OCI-LY1 (cell line): ENCODE data around the gene TCEANC.

Experiments
- EZH2 ChIP-seq: fragments of 200-600 bp; sonication (generic), shearing (Covaris generic); IDR thresholded peaks from 2 replicates; pipeline ENCODE4 v1.8.0; 2017; ENCODE audit warnings: borderline replicate concordance, mixed run types, mild to moderate bottlenecking, antibody characterized with exemption, low read length, moderate library complexity, mixed read lengths
- TF ChIP-seq, protein P1 (sequence below): fragments of 200-600 bp; sonication (generic), shearing (Covaris generic); IDR thresholded peaks from 2 replicates; pipeline ENCODE4 v1.5.1; 2017; ENCODE audit warnings: mild to moderate bottlenecking, antibody characterized with exemption, low read length, moderate library complexity, mixed read lengths

DNA sequence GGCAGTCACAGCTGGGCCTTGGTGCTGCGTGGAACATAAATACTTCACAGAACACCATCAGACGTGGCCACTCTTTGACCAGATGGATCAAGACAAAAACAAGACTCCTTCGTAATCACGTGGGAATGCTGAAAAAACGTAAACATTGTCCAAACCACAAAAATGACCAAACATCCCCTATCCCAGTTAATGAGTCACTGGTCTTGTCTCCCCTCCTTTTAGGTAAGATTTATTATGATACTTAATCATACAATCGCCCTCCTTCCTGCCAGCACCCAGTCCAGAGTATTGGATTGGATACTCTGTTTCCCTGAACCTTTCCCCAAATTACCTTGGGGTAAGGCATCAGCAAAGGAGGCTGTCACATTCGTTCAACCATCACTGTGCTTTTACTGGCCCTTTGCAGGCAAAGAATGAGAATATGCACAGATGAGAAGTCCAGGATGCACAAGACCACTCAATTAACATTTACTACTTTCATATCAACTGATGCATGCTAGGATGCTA lies 601 bp upstream of the TCEANC start:
- TF ChIP-seq, protein P1, sequence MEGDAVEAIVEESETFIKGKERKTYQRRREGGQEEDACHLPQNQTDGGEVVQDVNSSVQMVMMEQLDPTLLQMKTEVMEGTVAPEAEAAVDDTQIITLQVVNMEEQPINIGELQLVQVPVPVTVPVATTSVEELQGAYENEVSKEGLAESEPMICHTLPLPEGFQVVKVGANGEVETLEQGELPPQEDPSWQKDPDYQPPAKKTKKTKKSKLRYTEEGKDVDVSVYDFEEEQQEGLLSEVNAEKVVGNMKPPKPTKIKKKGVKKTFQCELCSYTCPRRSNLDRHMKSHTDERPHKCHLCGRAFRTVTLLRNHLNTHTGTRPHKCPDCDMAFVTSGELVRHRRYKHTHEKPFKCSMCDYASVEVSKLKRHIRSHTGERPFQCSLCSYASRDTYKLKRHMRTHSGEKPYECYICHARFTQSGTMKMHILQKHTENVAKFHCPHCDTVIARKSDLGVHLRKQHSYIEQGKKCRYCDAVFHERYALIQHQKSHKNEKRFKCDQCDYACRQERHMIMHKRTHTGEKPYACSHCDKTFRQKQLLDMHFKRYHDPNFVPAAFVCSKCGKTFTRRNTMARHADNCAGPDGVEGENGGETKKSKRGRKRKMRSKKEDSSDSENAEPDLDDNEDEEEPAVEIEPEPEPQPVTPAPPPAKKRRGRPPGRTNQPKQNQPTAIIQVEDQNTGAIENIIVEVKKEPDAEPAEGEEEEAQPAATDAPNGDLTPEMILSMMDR = no peak
- TF ChIP-seq EZH2 = no peak
